H9 (cell line): ENCODE data around the gene KLHL7. TPM values are rescaled to one million over a fixed set of nuclear protein-coding genes. Genes with fewer than 3 reads are reported as not detected.

ENCODE experiments used
- DNase-seq: peaks from one replicate; pipeline ENCODE4 v3.0.0-alpha.2; 2017
- H2AFZ ChIP-seq: one replicate; pipeline ENCODE4 v1.6.1; 2013; ENCODE audit warnings: mild to moderate bottlenecking, low read length, control low read depth, moderate library complexity
- H2AK5ac ChIP-seq: 2 replicates; pipeline ENCODE4 v1.6.1; 2013; ENCODE audit warnings: low read length, control low read depth, mixed read lengths; ENCODE audit not compliant: insufficient read length
- H2BK120ac ChIP-seq: one replicate; pipeline ENCODE4 v1.6.1; 2013; ENCODE audit warnings: low read depth, mild to moderate bottlenecking, low read length, control low read depth, inconsistent platforms; ENCODE audit not compliant: poor library complexity, severe bottlenecking
- H2BK12ac ChIP-seq: 2 replicates; pipeline ENCODE4 v1.6.1; 2013; ENCODE audit warnings: low read length, control low read depth, mixed read lengths, low read depth; ENCODE audit not compliant: insufficient read length
- H2BK15ac ChIP-seq: 2 replicates; pipeline ENCODE4 v1.6.1; 2013; ENCODE audit warnings: low read depth, low read length, control low read depth
- H2BK20ac ChIP-seq: one replicate; pipeline ENCODE4 v1.6.1; 2013; ENCODE audit warnings: low read depth, mild to moderate bottlenecking, low read length, control low read depth, inconsistent platforms; ENCODE audit not compliant: poor library complexity, severe bottlenecking
- H2BK5ac ChIP-seq: 2 replicates; pipeline ENCODE4 v1.6.1; 2013; ENCODE audit warnings: low read length, control low read depth, mixed read lengths; ENCODE audit not compliant: insufficient read length
- H3K14ac ChIP-seq: 2 replicates; pipeline ENCODE4 v1.6.1; 2013; ENCODE audit warnings: low read length, control low read depth; ENCODE audit not compliant: insufficient read depth
- H3K18ac ChIP-seq: 2 replicates; pipeline ENCODE4 v1.6.1; 2013; ENCODE audit warnings: low read depth, mild to moderate bottlenecking, mixed read lengths, low read length, control low read depth; ENCODE audit not compliant: insufficient read length
- H3K23ac ChIP-seq: 2 replicates; pipeline ENCODE4 v1.6.1; 2013; ENCODE audit warnings: low read length, control low read depth, mixed read lengths, low read depth; ENCODE audit not compliant: insufficient read length
- H3K23me2 ChIP-seq: 2 replicates; pipeline ENCODE4 v1.6.1; 2013; ENCODE audit warnings: low read depth, mild to moderate bottlenecking, mixed read lengths, low read length, control low read depth; ENCODE audit not compliant: insufficient read length, poor library complexity, severe bottlenecking
- H3K27ac ChIP-seq: 2 replicates; pipeline ENCODE4 v1.5.1; 2013; ENCODE audit warnings: low read length, control low read depth, mixed read lengths, low read depth; ENCODE audit not compliant: insufficient read length
- H3K27me3 ChIP-seq: 2 replicates; pipeline ENCODE4 v1.6.1; 2013; ENCODE audit warnings: low read length, control low read depth, inconsistent platforms; ENCODE audit not compliant: insufficient read depth
- H3K4ac ChIP-seq: 2 replicates; pipeline ENCODE4 v1.6.1; 2013; ENCODE audit warnings: low read depth, mild to moderate bottlenecking, control low read depth, inconsistent platforms, low read length, moderate library complexity
- H3K4me1 ChIP-seq: 2 replicates; pipeline ENCODE4 v1.6.1; 2013; ENCODE audit warnings: low read length, control low read depth, inconsistent platforms; ENCODE audit not compliant: insufficient read depth
- H3K4me2 ChIP-seq: 2 replicates; pipeline ENCODE4 v1.6.1; 2013; ENCODE audit warnings: low read length, control low read depth, mixed read lengths; ENCODE audit not compliant: insufficient read length, insufficient read depth
- H3K56ac ChIP-seq: 2 replicates; pipeline ENCODE4 v1.6.1; 2013; ENCODE audit warnings: low read depth, mild to moderate bottlenecking, mixed read lengths, low read length, control low read depth; ENCODE audit not compliant: insufficient read length
- H3K79me1 ChIP-seq: 2 replicates; pipeline ENCODE4 v1.6.1; 2013; ENCODE audit warnings: low read depth, mild to moderate bottlenecking, moderate library complexity, low read length, control low read depth, inconsistent platforms; ENCODE audit not compliant: insufficient read depth, poor library complexity, severe bottlenecking
- H3K79me2 ChIP-seq: 2 replicates; pipeline ENCODE4 v1.6.1; 2013; ENCODE audit warnings: low read length, control low read depth, inconsistent platforms; ENCODE audit not compliant: insufficient read depth
- H3K9ac ChIP-seq: 2 replicates; pipeline ENCODE4 v1.6.1; 2013; ENCODE audit warnings: low read length, control low read depth, mixed read lengths; ENCODE audit not compliant: insufficient read length; ENCODE audit errors: extremely low read depth
- H3K9me3 ChIP-seq: one replicate; pipeline ENCODE4 v1.6.1; 2013; ENCODE audit warnings: low read depth, low read length, inconsistent platforms; ENCODE audit not compliant: control insufficient read depth
- H3T11ph ChIP-seq: one replicate; pipeline ENCODE4 v1.6.1; 2013; ENCODE audit warnings: mild to moderate bottlenecking, low read length, control low read depth, inconsistent platforms
- H4K20me1 ChIP-seq: one replicate; pipeline ENCODE4 v1.6.1; 2013; ENCODE audit not compliant: control insufficient read depth, insufficient read length, insufficient read depth
- H4K5ac ChIP-seq: 2 replicates; pipeline ENCODE4 v1.6.1; 2013; ENCODE audit warnings: low read depth, mild to moderate bottlenecking, mixed read lengths, low read length, control low read depth; ENCODE audit not compliant: insufficient read length
- H4K8ac ChIP-seq: replicated peaks from 2 replicates; pipeline ENCODE4 v1.6.1; 2013; ENCODE audit warnings: low read length, control low read depth, mixed read lengths, low read depth; ENCODE audit not compliant: insufficient read length
- H4K91ac ChIP-seq: 2 replicates; pipeline ENCODE4 v1.6.1; 2013; ENCODE audit warnings: low read depth, mild to moderate bottlenecking, moderate library complexity, mixed read lengths, low read length, control low read depth; ENCODE audit not compliant: insufficient read length
- H3K27ac Mint-ChIP-seq, 3 experiments: 2 replicates in 2 of 3; 3 replicates in 1 of 3; pipeline ENCODE4 v1.8.0; 2020 to 2021; ENCODE audit warnings: mixed read lengths in 3 of 3, mild to moderate bottlenecking in 1 of 3, moderate library complexity in 1 of 3
- H3K27me3 Mint-ChIP-seq: 2 replicates; pipeline ENCODE4 v1.8.0; 2021; ENCODE audit warnings: low read depth, mild to moderate bottlenecking, moderate library complexity, mixed read lengths
- H3K36me3 Mint-ChIP-seq, 3 experiments: 2 replicates in 2 of 3; 3 replicates in 1 of 3; pipeline ENCODE4 v1.8.0; 2020 to 2021; ENCODE audit warnings: low read depth in 3 of 3, mixed read lengths in 3 of 3; ENCODE audit not compliant: insufficient read depth in 1 of 3
- H3K4me1 Mint-ChIP-seq, 2 experiments: 2 replicates each; pipeline ENCODE4 v1.8.0; 2020; ENCODE audit warnings: mixed read lengths in 2 of 2
- H3K4me3 Mint-ChIP-seq, 2 experiments: 2 replicates in 1 of 2; 3 replicates in 1 of 2; pipeline ENCODE4 v1.8.0; 2020 to 2021; ENCODE audit warnings: mild to moderate bottlenecking in 2 of 2, mixed read lengths in 2 of 2, moderate library complexity in 1 of 2
- H3K9me3 Mint-ChIP-seq, 2 experiments: 2 replicates in 1 of 2; 3 replicates in 1 of 2; pipeline ENCODE4 v1.8.0; 2020; ENCODE audit warnings: mild to moderate bottlenecking in 2 of 2, mixed read lengths in 2 of 2, moderate library complexity in 1 of 2
- WGBS: extraction: QIAGEN DNeasy Blood & Tissue Kit; methylation state at CpG from one replicate; pipeline ENCODE4 v1.1.7; 2013; ENCODE audit warnings: missing lambda C conversion rate, low lambda C conversion rate, mixed read lengths; ENCODE audit not compliant: insufficient read length; ENCODE audit errors: extremely low coverage; 5-methylcytosine and 5-hydroxymethylcytosine counted together
- total RNA-seq: library from RNA; stranded (reverse); gene quantifications from 2 replicates; pipeline ENCODE4 v1.2.1, GENCODE V29; 2021
- TF ChIP-seq, protein P1 (sequence below): fragments of 200-600 bp; sonication (generic); conservative IDR thresholded peaks from 3 replicates; pipeline ENCODE4 v1.8.0; 2021; ENCODE audit warnings: antibody characterized with exemption, mild to moderate bottlenecking

KLHL7 gene
- total RNA-seq, 1 experiment from 2014 or later = 56.7 TPM

- H3K18ac ChIP-seq = no peak overlapping the region
- TF ChIP-seq, protein P1, sequence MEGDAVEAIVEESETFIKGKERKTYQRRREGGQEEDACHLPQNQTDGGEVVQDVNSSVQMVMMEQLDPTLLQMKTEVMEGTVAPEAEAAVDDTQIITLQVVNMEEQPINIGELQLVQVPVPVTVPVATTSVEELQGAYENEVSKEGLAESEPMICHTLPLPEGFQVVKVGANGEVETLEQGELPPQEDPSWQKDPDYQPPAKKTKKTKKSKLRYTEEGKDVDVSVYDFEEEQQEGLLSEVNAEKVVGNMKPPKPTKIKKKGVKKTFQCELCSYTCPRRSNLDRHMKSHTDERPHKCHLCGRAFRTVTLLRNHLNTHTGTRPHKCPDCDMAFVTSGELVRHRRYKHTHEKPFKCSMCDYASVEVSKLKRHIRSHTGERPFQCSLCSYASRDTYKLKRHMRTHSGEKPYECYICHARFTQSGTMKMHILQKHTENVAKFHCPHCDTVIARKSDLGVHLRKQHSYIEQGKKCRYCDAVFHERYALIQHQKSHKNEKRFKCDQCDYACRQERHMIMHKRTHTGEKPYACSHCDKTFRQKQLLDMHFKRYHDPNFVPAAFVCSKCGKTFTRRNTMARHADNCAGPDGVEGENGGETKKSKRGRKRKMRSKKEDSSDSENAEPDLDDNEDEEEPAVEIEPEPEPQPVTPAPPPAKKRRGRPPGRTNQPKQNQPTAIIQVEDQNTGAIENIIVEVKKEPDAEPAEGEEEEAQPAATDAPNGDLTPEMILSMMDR = no peak
- H2BK120ac ChIP-seq = no peak overlapping the region
- H3K36me3 Mint-ChIP-seq = no peaks in the 10 kb centered on the region
- H3T11ph ChIP-seq = no peak overlapping the region
- no peaks in the 10 kb centered on the region for H4K20me1 ChIP-seq
- no peak overlapping the region for H3K4me3 Mint-ChIP-seq
- H3K27ac Mint-ChIP-seq = no peak overlapping the region
- H2BK20ac ChIP-seq = no peak overlapping the region
- H3K79me2 ChIP-seq = no peaks in the 10 kb centered on the region
- no peak overlapping the region for H3K4me2 ChIP-seq
- no peak for DNase-seq
- H3K27me3 Mint-ChIP-seq = no peaks in the 10 kb centered on the region
- no peak overlapping the region for H3K27ac ChIP-seq
- no peaks in the 10 kb centered on the region for H3K9me3 ChIP-seq
- H2AK5ac ChIP-seq = no peak overlapping the region
- H2BK5ac ChIP-seq = no peak overlapping the region
- no peak overlapping the region for H2AFZ ChIP-seq
- H3K79me1 ChIP-seq = no peaks in the 10 kb centered on the region
- no peak overlapping the region for H2BK12ac ChIP-seq
- no peak overlapping the region for H4K5ac ChIP-seq
- no peaks in the 10 kb centered on the region for H3K4me1 ChIP-seq
- H4K8ac ChIP-seq = no peak overlapping the region
- H3K4me1 Mint-ChIP-seq = peaks cover 12 to 16% of the 10 kb centered on the region in 2 experiments
- no peak overlapping the region for H3K14ac ChIP-seq
- H3K9ac ChIP-seq = no peak overlapping the region
- no peaks in the 10 kb centered on the region for H3K27me3 ChIP-seq
- H3K56ac ChIP-seq = no peak overlapping the region
- no peaks in the 10 kb centered on the region for H3K23me2 ChIP-seq
- WGBS = no CpG with 5 or more reads among the region's 1 CpG
- H3K9me3 Mint-ChIP-seq = no peaks in the 10 kb centered on the region
- no peak overlapping the region for H4K91ac ChIP-seq
- no peak overlapping the region for H3K4ac ChIP-seq
- no peak overlapping the region for H3K23ac ChIP-seq
- H2BK15ac ChIP-seq = no peak overlapping the region
These were observed 39.6 kb upstream of the KLHL7 start for GRCh38 chr7:23065974-23066373.
